Gastroesophageal sphincter (tissue), 3 donors: ENCODE results near the gene PTPRG.

Source experiments
- CTCF ChIP-seq, 4 experiments: fragments of 200-600 bp in 2 of 4; fragments of 450-650 bp in 2 of 4; sonication (generic) in 1 of 4; IDR thresholded peaks; one replicate each; pipeline ENCODE4 v1.5.1; 2017 to 2019; ENCODE audit warnings: antibody characterized with exemption in 4 of 4, mild to moderate bottlenecking in 2 of 4, moderate library complexity in 2 of 4
- EP300 ChIP-seq: sonication (generic); formaldehyde crosslinking; IDR thresholded peaks from one replicate; pipeline ENCODE4 v1.6.1; 2017; ENCODE audit warnings: antibody characterized with exemption, mild to moderate bottlenecking
- POLR2A ChIP-seq, 2 donors: fragments of 450-650 bp; IDR thresholded peaks; one replicate each; pipeline ENCODE4 v1.6.1; 2017; ENCODE audit warnings: antibody characterized with exemption in 2 of 2, mild to moderate bottlenecking in 2 of 2, moderate library complexity in 1 of 2

- no peak for TF ChIP-seq CTCF (IDR thresholded peaks at IDR 0.05)
- TF ChIP-seq EP300, result no peak
- no peak for TF ChIP-seq POLR2A (IDR thresholded peaks at IDR 0.05)
Measured at GRCh38 chr3:62065985-62066693, 504.8 kb downstream of the PTPRG start.
